GM18870 (cell line): ENCODE data around the gene LRIG1.
A peak's percentile ranks its signal among the peaks of the same experiment; 100 is the strongest.

Source experiments
- ATAC-seq: cut with Tn5 transposase; IDR thresholded peaks from one replicate; pipeline ENCODE4 v1.9.1; 2021; ENCODE audit warnings: moderate library complexity; ENCODE audit not compliant: unreplicated experiment

The LRIG1 gene

GRCh38 chr3:66392512-66392911 is 108.3 kb downstream of the LRIG1 start:
- no peak for ATAC-seq

DNA sequence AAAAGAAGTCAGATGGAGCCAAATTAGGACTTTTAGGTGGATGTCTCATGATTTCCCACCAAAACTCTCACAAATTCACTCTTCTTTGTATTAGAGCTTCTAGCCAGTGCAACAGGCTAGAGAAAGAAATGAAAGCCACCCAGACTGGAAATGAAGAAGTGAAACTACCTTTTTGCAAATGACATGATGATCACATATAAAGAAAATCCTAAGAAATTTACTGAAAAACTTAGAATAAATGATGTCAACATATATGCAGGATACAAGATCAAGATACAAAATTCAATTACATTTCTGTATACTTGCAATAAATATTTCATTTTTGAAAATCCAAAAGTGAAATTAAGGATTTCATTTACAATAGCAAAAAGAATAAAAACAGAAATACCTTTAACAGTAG is 110.8 kb downstream of the LRIG1 start:
- ATAC-seq = peak; percentile 28

- ATAC-seq = peak; percentile 43
Observed at GRCh38 chr3:66386925-66387650, 113.7 kb downstream of the LRIG1 start.

DNA sequence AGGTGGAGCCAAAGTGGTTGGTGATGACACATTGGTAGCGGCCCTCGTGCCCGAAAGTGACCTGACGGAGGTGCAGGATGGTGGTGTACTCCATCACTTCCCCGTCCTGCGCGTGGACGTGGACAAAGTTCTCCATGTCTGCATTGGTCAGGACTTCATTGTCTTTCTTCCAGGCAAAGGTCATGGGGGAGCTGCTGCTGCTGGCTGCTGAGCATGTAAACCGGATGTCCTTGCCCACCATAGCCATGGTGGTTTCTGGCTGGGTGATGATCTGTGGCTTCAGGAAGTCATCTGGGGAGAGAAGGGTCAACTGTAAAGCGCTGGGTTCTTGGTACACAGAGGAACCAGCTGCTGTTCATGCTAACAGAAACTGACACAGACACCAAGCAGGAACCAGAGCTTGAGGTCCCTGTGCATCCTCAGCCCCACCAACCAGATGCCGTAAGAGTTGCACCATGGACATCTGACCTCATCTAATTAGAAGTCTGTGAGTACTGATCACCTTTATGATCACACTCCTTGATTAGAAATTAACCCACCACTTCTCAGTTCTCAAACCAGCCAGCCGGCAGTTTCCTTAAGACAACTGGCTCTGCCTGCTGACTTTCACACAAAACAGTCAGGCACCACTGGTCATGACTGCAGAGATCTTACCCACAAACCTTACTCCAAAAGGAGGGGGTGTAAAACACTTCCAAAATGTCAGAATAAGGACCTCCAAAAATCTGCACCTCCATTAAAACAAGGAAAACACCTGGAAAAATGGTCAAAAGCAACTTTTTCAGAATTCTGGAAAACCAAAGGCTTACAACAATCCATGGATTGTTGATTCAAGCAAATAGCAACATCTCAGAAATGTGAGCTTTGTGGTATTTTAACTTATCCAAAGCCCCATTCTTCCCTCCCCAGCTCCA is 114.6 kb downstream of the LRIG1 start:
- ATAC-seq = peak; percentile 85

GRCh38 chr3:66385066-66385465 is 115.8 kb downstream of the LRIG1 start:
- no peak for ATAC-seq

DNA sequence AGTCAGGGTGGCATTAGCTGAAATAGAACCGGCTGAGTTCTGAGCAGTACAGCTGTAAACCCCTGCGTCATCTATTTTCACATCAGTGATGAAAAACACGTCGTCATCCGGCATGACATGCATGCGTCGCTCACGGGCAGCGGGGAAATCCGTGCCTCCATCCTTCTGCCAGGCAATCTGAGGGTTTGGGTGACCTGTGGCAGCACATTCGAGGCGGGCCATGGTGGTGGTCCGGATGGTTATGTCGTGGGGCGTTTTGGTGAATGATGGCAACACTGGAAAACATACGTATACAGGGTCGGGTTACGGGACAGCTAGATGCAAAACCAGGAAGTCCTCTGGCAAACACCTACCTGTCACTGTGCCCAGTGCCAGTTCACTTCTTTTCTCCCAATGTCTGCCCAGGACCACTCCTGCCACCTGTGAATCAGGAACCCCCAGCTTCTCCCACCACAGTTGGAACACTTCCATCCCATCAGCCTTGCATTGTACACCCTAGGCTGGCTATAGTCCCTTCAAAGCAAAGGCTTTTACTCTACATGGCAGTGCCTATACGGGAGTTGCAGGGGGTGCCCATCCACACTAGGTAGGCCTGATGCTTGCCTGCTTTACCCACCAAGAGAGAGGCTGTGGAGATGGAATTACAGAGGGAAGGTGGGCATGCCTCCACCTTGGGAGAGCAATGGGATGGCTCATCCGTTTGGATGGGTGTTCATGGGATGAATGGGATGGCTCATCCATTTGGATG is 116.7 kb downstream of the LRIG1 start:
- no peak for ATAC-seq

- no peak for ATAC-seq
Observed at GRCh38 chr3:66383023-66383422, 117.8 kb downstream of the LRIG1 start.

GRCh38 chr3:66382142-66382541 is 118.7 kb downstream of the LRIG1 start:
- ATAC-seq = no peak

DNA sequence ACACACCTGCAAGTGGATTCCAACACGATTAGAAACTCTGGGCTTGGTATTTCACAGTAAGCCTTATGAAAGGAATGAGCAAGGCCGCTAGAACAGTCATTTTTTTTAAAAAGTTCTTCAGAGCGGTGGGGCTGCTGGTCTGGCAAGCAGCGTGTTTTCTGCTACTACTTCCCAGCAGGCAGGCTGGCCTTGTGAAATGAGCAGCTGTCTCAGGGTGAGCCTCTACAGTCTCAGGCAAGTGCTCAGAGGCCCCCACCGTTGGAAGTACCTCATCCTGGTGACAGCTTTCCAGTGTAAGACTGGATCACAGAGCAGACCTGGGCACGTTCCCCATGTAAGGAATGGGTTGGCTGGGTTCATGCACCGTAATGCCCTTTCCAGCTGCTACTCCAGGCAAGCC is 119.2 kb downstream of the LRIG1 start:
- ATAC-seq = no peak

DNA sequence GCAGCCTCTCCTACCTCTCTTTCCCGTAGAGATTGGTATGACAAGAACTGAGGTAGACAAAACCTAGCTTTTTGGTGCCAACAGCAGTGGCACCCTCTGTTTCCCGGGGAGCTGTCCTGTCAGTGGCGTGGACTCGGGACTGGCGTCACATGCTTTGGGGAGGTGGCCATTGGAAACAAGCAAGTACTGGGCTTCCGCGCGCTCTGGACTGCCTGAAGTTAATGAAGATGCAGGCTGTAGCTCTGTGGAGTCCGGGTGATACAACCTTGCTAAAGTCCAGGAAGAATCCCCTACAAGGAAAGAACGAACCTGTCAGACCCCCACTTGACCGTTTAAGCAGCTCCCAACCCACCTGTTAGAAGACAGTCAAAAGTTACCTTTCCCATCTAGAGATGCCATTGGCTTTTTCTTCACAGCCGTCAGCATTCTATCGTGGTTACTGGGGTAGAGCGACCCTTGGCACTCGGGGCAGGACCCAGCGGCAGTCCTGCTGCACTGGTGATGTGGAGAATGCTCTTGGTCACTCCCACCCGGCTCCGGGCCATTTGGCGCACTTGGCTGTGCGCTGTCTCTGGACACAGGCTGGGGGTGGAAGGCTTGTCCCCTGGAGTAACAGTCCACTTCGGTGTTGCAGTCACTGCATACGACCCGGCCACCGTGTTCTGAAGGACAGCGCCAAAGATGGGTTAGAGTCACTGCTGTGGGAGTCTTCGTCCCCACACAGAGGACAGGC is 120.5 kb downstream of the LRIG1 start:
- ATAC-seq = no peak

DNA sequence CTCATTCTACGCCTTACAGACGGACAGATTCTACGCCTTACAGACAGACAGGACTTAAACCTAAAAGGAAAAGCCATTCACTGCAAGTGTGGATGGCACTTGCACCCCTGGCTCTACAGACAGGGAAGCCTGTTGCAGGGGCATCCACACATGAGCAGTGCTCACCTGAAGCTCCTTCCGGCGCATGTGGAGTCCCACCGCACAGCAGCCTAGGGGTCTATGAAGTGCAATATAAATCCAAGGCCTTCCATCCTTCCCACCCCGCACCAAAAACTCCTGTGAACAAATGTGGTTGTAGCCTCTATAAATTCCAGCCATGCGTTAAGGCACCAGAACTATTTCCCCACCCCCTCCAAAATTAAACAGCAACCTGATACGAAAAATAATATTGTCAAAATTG is 121.3 kb downstream of the LRIG1 start:
- no peak for ATAC-seq

GRCh38 chr3:66378256-66378655 is 122.6 kb downstream of the LRIG1 start:
- no peak for ATAC-seq

DNA sequence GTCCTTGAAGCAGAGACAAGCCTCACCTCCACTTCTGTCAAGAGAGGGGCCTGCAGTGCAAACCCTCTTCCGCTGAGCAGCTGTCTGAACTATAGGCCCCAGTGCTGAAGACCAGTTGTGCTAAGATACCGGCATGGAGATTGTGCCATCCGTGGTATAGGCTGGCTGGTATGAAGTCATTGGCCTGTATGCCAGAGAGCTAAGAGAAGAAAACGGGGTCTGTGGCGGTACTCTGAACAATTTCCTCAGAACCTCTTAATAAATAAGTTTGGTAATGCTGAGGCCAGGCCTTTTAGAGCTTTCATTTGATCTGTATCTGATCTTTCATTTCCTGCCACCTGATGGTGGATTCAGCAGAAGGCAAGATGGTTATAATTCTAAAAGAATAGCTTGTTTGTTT is 123.0 kb downstream of the LRIG1 start:
- ATAC-seq = no peak

DNA sequence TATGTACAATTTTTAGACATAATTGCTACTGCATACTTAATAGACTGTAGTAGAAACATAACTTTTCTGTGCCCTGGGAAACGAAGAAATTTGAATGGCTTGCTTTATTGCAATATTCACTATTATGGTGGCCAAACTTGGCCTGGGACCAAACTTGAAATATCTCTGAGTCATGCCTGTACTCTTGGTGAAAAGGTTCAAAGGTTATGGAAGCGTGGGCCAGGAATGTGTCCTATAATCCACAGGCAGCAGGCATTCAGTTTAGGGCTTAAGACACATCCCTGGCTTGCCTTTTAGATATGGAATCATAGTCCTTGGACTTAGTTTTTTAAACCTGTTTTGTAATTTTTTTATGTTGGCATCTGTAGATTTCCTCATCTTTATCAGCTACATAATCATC is 124.3 kb downstream of the LRIG1 start:
- ATAC-seq = no peak

DNA sequence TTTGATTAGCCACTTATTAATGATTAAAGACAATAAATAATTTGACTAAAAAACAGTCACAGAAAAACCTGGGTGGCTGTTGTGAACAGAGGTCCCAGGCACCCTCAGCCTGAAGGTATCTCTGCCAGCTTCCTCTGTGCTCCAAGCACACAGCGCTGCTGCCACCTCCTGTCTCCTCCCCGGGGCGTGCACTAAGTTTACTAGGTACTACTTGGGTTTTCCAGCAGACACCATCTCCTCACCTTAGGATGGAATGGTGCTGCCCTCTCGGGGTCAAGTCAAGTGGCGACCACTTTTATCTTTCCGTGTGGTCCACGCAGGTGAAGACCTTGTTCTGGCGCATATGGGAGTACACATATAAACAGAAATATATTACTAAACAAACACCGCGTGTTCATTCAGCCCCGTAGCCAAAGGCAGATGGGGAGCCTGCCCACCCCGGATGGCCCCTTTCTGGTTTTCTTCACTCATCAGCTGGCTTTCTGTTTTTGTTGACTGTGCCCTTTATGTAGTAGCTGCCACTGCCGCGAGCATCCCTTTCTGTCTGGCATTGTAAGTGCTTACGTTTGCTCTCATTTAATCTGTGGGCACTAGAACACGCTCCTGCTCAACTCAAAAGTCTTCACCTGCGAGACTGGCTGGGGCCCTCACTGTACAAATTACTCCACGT is 128.0 kb downstream of the LRIG1 start:
- ATAC-seq = no peak

GRCh38 chr3:66371432-66371831 is 129.4 kb downstream of the LRIG1 start:
- no peak for ATAC-seq

GRCh38 chr3:66370179-66370578 is 130.6 kb downstream of the LRIG1 start:
- no peak for ATAC-seq

DNA sequence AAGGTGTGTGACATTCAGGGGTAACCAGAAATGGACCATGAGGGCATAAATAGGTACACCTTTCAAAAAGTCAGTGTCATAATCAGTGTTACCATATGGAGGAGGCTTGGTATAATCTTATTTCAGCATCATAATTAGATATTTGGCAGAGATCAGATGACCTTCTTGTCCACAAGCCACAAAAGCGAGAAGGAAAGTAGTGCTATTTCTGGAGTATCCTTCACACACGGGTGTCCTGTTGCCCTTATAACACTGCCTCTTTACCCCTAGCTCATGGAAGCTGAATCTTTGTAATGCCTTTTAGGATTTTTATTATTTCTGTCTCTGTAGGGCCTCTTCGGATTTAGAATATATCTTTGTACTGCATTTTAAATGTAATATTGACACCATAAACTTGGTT is 132.8 kb downstream of the LRIG1 start:
- no peak for ATAC-seq

GRCh38 chr3:66366747-66367146 is 134.1 kb downstream of the LRIG1 start:
- no peak for ATAC-seq

DNA sequence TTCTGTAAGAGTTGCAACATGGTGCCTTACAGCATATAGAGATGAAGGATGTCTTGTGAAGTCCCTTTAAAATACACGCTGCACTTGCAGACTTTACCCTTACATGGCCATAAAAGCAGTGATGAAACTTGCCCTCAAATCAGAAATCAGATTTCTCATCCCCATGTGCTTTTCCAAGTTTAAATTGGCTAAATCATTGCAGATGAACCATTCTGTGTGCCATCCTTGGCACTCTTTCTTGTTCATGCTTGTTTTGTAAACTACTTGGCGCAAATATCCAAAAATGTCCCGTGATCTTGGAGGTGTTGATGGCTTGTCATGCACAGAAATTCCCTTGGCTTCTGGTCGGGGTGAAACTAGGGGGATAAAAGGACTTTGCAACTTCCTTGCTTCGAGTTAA is 135.7 kb downstream of the LRIG1 start:
- no peak for ATAC-seq
